Posterior cingulate gyrus (tissue), 11 donors: ENCODE data around the gene GPC6.
"Not testable (repeated sequence)": the region's sequence is repeated elsewhere in the genome, so short reads cannot be mapped to it uniquely, and the experiment has no call there.

ENCODE experiments used
- DNase-seq, 10 donors: peaks; one replicate each; pipeline versions ENCODE4 v3.0.0 to v3.0.0-alpha.2; 2020 to 2021; ENCODE audit warnings: mixed read lengths in 3 of 10
- intact Hi-C: fragments of 100-400 bp; cut with DNase I; formaldehyde crosslinking; loops from one replicate; pipeline ENCODE4 v1.15.1; 2023

The GPC6 gene

GRCh38 chr13:93418398-93418797, 191.8 kb downstream of the GPC6 start:
- no peak for DNase-seq
- intact Hi-C loops, result no loop called here

GRCh38 chr13:93420206-93420605, 193.6 kb downstream of the GPC6 start:
- intact Hi-C loops, result no loop called here
- no peak for DNase-seq

- DNase-seq, result no peak
Observed at GRCh38 chr13:93420887-93421286, 194.3 kb downstream of the GPC6 start.

GRCh38 chr13:93422980-93423543, 196.5 kb downstream of the GPC6 start:
- intact Hi-C loops, result no loop called here
- no peak for DNase-seq

More at GRCh38 chr13:93420887-93421286, 194.3 kb downstream of the GPC6 start:
- intact Hi-C loops, result no loop called here

- intact Hi-C loops, result no loop called here
- no peak for DNase-seq
Observed at GRCh38 chr13:93425411-93425810, 198.8 kb downstream of the GPC6 start.

GRCh38 chr13:93430381-93430780, 203.8 kb downstream of the GPC6 start:
- DNase-seq, result no peak
- intact Hi-C loops, result no loop called here

GRCh38 chr13:93435651-93436050, 209.0 kb downstream of the GPC6 start:
- no peak for DNase-seq
- intact Hi-C loops, result no loop called here

GRCh38 chr13:93437081-93437480, 210.5 kb downstream of the GPC6 start:
- no peak for DNase-seq
- intact Hi-C loops, result no loop called here

- DNase-seq, result no peak
- intact Hi-C loops, result no loop called here
Observed at GRCh38 chr13:93446238-93446637, 219.6 kb downstream of the GPC6 start.

- intact Hi-C loops, result no loop called here
Observed at GRCh38 chr13:93450191-93450621, 223.6 kb downstream of the GPC6 start.

GRCh38 chr13:93450761-93451160, 224.2 kb downstream of the GPC6 start:
- no peak for DNase-seq
- intact Hi-C loops, result no loop called here

More at GRCh38 chr13:93450191-93450621, 223.6 kb downstream of the GPC6 start:
- DNase-seq, result no peak

GRCh38 chr13:93454676-93455235, 228.1 kb downstream of the GPC6 start:
- DNase-seq, result peak in 3 of 10 donors; percentile 45 to 79 (median 69)
- intact Hi-C loops, result not testable (repeated sequence)

- no peak for DNase-seq
- intact Hi-C loops, result no loop called here
Observed at GRCh38 chr13:93455861-93456260, 229.3 kb downstream of the GPC6 start.

- intact Hi-C loops, result no loop called here
- no peak for DNase-seq
Observed at GRCh38 chr13:93460005-93460404, 233.4 kb downstream of the GPC6 start.

- intact Hi-C loops, result no loop called here
Observed at GRCh38 chr13:93462151-93462550, 235.5 kb downstream of the GPC6 start.

GRCh38 chr13:93466502-93467036, 240.0 kb downstream of the GPC6 start:
- no peak for DNase-seq

More at GRCh38 chr13:93462151-93462550, 235.5 kb downstream of the GPC6 start:
- no peak for DNase-seq

GRCh38 chr13:93467175-93467574, 240.6 kb downstream of the GPC6 start:
- intact Hi-C loops, result no loop called here
- DNase-seq, result no peak

More at GRCh38 chr13:93466502-93467036, 240.0 kb downstream of the GPC6 start:
- intact Hi-C loops, result no loop called here

- intact Hi-C loops, result no loop called here
- no peak for DNase-seq
Observed at GRCh38 chr13:93468433-93468832, 241.8 kb downstream of the GPC6 start.

- intact Hi-C loops, result no loop called here
Observed at GRCh38 chr13:93472296-93472695, 245.7 kb downstream of the GPC6 start.

GRCh38 chr13:93472814-93473296, 246.2 kb downstream of the GPC6 start:
- DNase-seq, result no peak
- intact Hi-C loops, result no loop called here

More at GRCh38 chr13:93472296-93472695, 245.7 kb downstream of the GPC6 start:
- DNase-seq, result peak in 2 of 10 donors; percentile 32 to 58

- DNase-seq, result peak in 2 of 10 donors; percentile 43 to 49
- intact Hi-C loops, result no loop called here
Observed at GRCh38 chr13:93473441-93474270, 247.0 kb downstream of the GPC6 start.
